Middle frontal gyrus (tissue), 1 donor: ENCODE data around the gene AQP1.

ENCODE experiments used
- DNase-seq: peaks from one replicate; pipeline ENCODE4 v3.0.0-alpha.2; 2015; ENCODE audit warnings: low spot score; ENCODE audit errors: extremely low spot score

The AQP1 gene

GRCh38 chr7:30920584-30921539 is 9.2 kb downstream of the AQP1 start:
- no peak for DNase-seq

GRCh38 chr7:30921540-30922401 is 10.1 kb downstream of the AQP1 start:
- DNase-seq = no peak

- no peak for DNase-seq
These were observed 10.9 kb downstream of the AQP1 start for GRCh38 chr7:30922596-30922995.

GRCh38 chr7:30923009-30923773 is 11.5 kb downstream of the AQP1 start:
- no peak for DNase-seq

- DNase-seq = no peak
These were observed 12.2 kb downstream of the AQP1 start for GRCh38 chr7:30923774-30924413.

GRCh38 chr7:30924624-30925023 is 13.0 kb downstream of the AQP1 start:
- DNase-seq = no peak

- DNase-seq = no peak
These were observed 13.5 kb downstream of the AQP1 start for GRCh38 chr7:30925117-30925516.

- DNase-seq = no peak
These were observed 14.3 kb downstream of the AQP1 start for GRCh38 chr7:30925913-30926312.

GRCh38 chr7:30926313-30926712 is 14.7 kb downstream of the AQP1 start:
- no peak for DNase-seq

GRCh38 chr7:30927040-30927439 is 15.4 kb downstream of the AQP1 start:
- no peak for DNase-seq

GRCh38 chr7:30927559-30927958 is 15.9 kb downstream of the AQP1 start:
- DNase-seq = no peak

GRCh38 chr7:30928254-30928872 is 16.7 kb downstream of the AQP1 start:
- DNase-seq = no peak

GRCh38 chr7:30929686-30930085 is 18.0 kb downstream of the AQP1 start:
- DNase-seq = no peak

- no peak for DNase-seq
These were observed 19.0 kb downstream of the AQP1 start for GRCh38 chr7:30930621-30931020.

- no peak for DNase-seq
These were observed 19.7 kb downstream of the AQP1 start for GRCh38 chr7:30931161-30931928.

GRCh38 chr7:30931929-30932540 is 20.4 kb downstream of the AQP1 start:
- DNase-seq = no peak

- DNase-seq = no peak
These were observed 20.9 kb downstream of the AQP1 start for GRCh38 chr7:30932562-30932961.

GRCh38 chr7:30933124-30933974 is 21.7 kb downstream of the AQP1 start:
- DNase-seq = no peak
